GM21737 (cell line): ENCODE measurements around the gene CNGA1.
"Not testable (repeated sequence)": the region's sequence is repeated elsewhere in the genome, so short reads cannot be mapped to it uniquely, and the experiment has no call there.

Source experiments
- ATAC-seq: cut with Tn5 transposase; IDR thresholded peaks from one replicate; pipeline ENCODE4 v1.9.1; 2021; ENCODE audit warnings: mild to moderate bottlenecking, moderate library complexity; ENCODE audit not compliant: unreplicated experiment

CNGA1 gene

DNA sequence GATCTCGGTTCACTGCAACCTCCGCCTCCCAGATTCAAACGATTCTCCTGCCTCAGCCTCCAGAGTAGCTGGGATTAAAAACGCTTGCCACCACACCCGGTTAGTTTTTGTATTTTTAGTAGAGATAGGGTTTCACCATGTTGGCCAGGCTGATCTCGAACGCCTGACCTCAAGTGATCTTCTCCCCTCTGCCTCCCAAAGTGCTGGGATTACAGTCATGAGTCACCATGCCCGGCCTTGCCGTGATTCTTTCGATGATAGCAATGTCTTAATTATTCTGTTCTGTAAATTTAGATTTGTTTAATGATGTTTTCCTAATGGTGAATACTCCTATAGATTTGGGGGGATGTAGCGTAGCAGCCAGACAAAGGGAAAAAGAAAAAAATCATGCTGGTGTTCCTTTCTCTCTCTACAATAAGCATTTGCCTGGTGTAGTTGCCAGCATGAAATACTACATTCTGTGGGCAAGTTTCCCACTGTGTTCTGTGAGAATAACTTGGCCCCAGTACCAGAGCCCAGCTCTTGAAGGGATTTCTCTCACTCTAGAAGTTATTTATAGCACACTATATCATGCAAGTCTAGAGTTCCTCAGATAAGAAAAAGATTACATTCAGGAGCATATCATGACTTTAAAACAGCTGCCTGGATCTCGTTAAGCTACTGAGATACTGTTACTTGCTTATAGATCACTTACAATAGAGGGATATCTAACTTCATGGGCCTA, 15.5 kb upstream of the CNGA1 start:
- ATAC-seq = no peak

GRCh38 chr4:48030470-48030869, 14.0 kb upstream of the CNGA1 start:
- ATAC-seq = no peak

DNA sequence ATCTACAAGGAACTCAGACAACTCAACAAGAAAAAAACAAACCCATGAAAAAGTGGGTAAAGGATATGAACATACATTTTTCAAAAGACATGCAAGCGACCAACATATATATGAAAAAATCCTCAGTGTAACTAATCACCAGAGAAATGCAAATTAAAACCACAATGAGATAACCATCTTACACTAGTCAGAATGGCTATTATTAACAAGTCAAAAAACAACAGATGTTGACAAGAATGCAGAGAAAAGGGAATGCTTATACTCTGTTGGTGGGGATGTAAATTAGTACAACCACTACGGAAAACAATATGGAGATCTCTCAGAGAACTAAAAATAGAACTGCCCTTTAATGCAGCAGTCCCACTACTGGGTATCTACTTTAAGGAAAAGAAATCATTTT, 12.2 kb upstream of the CNGA1 start:
- ATAC-seq = no peak

- ATAC-seq = no peak
These were observed 11.2 kb upstream of the CNGA1 start for GRCh38 chr4:48027653-48028052.

GRCh38 chr4:48025005-48025404, 8.5 kb upstream of the CNGA1 start:
- ATAC-seq = no peak

DNA sequence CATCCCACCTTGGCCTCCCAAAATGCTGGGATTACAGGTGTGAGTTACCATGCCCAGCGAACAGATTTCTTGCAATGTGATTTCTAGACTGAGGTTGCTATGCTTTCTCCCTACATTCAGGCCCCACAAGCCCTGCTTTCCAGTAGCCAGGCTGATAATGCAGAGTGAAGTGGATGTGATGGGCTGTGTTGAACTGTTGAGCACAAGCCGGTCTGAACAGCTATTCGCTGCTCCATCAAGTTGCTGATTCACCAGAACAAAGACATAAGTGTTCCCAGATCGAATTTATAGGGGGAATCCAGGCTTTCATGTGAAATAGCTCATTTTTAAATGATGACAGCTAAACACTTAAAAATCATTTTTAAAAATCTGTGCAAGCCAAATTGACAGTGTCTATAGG, 8.0 kb upstream of the CNGA1 start:
- ATAC-seq = no peak

DNA sequence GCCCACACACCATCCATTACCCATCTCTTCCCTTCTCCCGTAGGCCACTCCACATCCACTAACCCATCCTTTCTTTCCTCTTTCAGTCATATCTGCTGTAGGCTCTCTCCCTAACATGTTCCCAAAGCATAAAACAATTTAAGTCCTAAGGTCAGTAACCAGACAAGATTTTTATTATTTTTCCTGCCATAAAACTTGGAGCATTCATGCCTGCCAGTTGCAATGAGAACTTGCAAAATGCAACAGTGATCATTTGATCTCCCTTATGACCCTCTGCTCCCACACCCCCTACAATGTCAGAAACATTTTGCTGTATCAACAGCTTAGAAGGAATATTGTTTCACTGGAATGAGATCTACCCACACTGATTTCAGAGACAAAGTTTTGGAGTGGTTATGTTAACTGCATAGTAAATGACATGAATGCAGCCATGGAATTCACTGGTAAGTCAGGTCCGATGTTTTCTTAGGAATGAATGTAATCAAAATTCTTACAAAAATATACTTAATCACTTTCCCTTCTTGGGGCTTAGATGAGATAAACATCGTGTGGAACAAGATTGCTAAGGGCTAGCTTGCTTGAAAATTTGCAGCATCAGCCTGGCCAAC, 5.8 kb upstream of the CNGA1 start:
- ATAC-seq = no peak

DNA sequence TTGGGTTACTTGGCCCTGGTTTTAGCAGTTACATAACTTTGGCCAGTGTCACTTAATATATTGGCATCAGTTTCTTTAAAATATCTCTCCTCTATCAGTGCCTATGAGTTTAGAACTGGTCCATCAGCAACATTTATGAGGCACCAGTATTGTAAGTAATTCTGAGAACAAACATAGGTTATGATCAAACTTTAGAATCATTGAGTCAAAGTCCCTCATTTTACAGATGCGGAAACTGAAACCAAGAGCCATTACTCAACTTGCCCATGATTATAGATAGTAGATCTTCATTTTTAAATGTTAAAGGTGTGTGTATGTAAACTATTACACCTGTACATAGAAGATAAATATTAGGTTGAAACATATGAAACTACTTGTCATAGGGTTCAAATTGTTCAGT, 4.6 kb upstream of the CNGA1 start:
- no peak for ATAC-seq

GRCh38 chr4:48018112-48018511, 1.6 kb upstream of the CNGA1 start:
- no peak for ATAC-seq

DNA sequence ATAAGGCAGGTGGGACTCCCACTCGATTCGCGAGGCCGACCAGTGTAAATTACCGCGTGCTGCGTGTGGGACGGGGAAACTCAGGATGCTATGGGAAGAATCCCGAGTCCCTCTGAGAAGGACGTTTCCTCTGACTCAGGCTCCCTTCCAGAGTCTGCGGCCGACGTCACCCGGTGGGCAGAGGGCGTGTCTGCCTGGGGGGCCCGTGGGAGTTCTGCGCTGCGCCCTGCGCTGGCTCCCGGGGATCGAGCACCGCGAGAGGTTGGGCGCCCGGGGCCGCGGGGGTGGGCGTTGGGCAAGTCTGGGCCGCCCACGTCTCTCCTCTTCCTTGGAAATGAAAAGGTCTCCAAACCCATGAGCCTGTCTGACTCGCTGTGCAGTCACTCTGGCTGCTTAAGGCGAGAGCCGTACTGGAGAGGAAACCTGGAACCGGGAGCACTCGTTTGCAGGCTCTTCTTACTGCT, 659 bp upstream of the CNGA1 start:
- ATAC-seq = no peak

GRCh38 chr4:48015678-48016077, 803 bp downstream of the CNGA1 start:
- ATAC-seq = no peak

- ATAC-seq = no peak
These were observed 1.3 kb downstream of the CNGA1 start for GRCh38 chr4:48015216-48015615.

DNA sequence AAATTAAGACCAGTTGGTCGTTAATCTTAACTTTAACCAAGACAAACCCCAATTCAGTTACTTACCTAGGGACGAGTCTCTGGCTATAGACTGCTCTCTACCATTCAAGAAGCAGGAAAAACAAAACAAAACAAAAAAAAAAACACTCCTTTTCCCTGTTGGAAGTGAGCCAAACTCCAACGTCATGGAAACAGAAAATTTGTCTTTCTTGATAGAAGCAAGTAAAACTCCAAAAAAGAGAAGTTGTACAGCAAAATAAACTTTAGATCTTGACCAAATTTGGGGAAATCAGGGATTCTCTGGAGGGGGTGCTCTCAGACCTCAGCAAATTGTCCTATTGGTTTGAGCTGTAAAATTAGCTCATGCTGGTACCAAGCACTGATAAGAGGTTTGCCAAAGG, 3.7 kb downstream of the CNGA1 start:
- no peak for ATAC-seq

GRCh38 chr4:48011722-48012121, 4.8 kb downstream of the CNGA1 start:
- no peak for ATAC-seq

- not testable (repeated sequence) for ATAC-seq
These were observed 5.6 kb downstream of the CNGA1 start for GRCh38 chr4:48010906-48011305.

DNA sequence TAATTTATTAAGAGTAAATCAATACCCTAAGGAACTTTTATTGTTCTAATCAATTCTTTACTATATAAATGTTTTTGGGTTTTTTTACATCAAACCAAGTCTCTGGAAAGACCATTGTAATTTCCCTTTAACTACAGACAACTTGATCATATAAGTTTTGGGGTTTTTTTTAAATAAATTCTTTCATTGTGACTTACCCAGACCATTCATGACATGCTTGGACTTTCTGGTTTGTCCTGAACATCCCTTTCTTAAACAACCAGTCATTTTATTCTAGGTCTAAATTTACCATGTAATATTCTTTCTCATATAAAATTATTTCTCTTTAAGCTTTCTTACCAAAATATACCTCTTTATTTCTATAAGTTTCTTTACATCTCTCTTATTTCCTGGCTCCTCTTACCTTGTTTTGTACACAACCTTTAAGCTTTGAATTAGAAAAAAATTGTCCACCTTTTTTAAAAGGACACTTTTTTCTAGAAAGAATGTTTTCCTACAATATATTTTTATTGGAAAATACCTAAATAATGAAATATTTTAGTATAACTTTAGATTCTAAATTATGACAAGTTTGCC, 8.4 kb downstream of the CNGA1 start:
- ATAC-seq = no peak

DNA sequence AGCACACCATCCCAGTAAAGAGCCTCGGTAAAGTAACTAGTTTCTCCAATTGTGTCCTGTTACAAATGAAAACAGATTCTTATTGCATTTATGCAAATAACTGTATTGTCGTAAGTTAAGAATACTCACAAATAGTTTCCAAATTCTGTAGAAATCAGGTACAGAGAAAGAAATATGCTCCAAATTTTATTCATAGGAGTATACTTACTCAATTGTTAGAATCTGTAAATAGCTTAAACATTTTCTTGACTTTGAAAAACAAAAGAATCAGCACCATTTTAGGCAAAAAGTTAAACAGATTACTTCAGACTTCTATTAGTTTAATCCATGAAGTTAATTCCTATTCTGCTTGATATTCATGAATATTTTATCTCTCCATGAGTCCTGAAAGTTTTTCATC, 10.7 kb downstream of the CNGA1 start:
- no peak for ATAC-seq

GRCh38 chr4:48003568-48003967, 12.9 kb downstream of the CNGA1 start:
- not testable (repeated sequence) for ATAC-seq

DNA sequence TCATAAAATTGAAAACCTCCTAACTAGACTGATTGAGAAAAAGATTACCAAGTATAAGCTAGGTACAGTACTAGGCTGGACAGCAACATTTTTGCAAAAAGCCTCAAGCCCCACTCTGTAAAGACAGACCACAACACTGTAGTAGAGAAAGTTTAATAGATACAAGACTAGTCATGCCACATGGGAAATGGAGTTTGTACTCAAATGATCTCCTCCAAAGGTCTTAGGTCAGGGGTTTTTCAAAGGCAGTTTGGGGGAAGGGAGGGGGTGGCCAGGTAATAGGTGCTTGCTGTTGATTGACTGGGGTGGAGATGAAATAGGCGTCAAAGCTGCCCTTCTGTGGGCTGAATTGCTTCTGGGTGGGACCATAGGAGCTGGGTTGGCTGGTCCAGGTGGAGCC, 14.2 kb downstream of the CNGA1 start:
- no peak for ATAC-seq

GRCh38 chr4:47996021-47996420, 20.5 kb downstream of the CNGA1 start:
- ATAC-seq = no peak

- ATAC-seq = not testable (repeated sequence)
These were observed 24.0 kb downstream of the CNGA1 start for GRCh38 chr4:47992475-47992874.

- ATAC-seq = no peak
These were observed 26.3 kb downstream of the CNGA1 start for GRCh38 chr4:47990145-47990544.
